ENCODE measurements around the gene PAPPA.
A peak's percentile ranks its signal among the peaks of the same experiment; 100 is the strongest.

The PAPPA gene

GRCh38 chr9:116202219-116202912 lies 48.8 kb downstream of the PAPPA start:
- Histone ChIP-seq H2BK120ac (ENCODE audit: low read depth, low read length) (no peak overlapping the region), H2BK5ac (ENCODE audit: low read length) (no peak overlapping the region), H2BK15ac (replicated peaks; ENCODE audit: low read depth) (no peak overlapping the region), H3K79me1 (ENCODE audit: low read length) (no peaks in the 10 kb centered on the region), H3K36me3 (ENCODE audit: control insufficient read depth, insufficient read depth, low read length) (no peaks in the 10 kb centered on the region), H4K5ac (ENCODE audit: low read length) (no peak overlapping the region), H3K56ac (ENCODE audit: low read length) (no peak overlapping the region), H3K18ac (ENCODE audit: low read length) (no peak overlapping the region), H3K4me2 (ENCODE audit: low read length) (no peak overlapping the region), H3K27me3 (ENCODE audit: insufficient read depth, low read length, poor library complexity) (no peaks in the 10 kb centered on the region), H3K27ac (ENCODE audit: low read depth, low read length) (no peak overlapping the region), H3K79me2 (ENCODE audit: control insufficient read depth, insufficient read depth, low read length) (no peaks in the 10 kb centered on the region), H2AK5ac (ENCODE audit: low read length) (no peak overlapping the region), H4K8ac (ENCODE audit: low read depth, low read length) (no peak overlapping the region), H3K23ac (ENCODE audit: low read length) (no peak overlapping the region), H3K4me3 (ENCODE audit: low read length) (no peak overlapping the region), H3K4ac (ENCODE audit: low read depth, low read length) (no peak overlapping the region), H3K9ac (ENCODE audit: low read length) (no peak overlapping the region), H3K4me1 (ENCODE audit: control insufficient read depth, low read depth, low read length) (no peaks in the 10 kb centered on the region)
- whole genome bisulfite sequencing (ENCODE audit: extremely low coverage, insufficient coverage, low lambda C conversion rate) = 100% methylated on average over 1 of the region's 5 CpGs
- no peak for DNase-seq

DNA sequence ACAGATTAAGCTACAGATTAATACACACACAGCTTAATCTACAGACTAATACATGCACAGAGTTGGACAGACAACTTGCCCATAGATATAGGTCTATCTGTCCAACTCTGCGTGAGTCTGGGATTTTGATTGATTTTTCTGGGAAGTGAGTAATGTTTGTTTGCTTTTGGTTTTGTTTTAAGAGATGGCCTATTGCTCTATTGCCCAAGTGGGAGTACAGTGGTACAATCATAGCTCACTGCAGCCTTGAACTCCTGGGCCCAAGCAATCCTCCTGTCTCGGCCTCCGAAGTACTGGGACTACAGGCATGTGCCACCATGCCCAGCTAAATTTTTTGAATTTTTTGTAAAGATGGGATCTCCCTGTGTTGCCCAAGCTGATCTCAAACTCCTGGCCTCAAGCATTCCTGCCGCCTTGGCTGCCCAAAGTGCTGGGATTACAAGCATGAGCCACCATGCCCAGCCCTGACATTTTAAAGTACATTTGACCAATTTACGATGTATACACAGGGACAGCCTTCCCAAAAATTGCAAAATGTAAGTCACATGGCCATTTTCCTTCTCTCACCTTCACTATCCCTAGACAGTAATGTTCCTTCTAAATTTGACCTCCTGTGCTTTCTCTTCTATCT lies 50.8 kb downstream of the PAPPA start:
- no CpG with 5 or more reads among the region's 5 CpGs for WGBS (ENCODE audit: extremely low coverage, insufficient coverage, low lambda C conversion rate)

DNA sequence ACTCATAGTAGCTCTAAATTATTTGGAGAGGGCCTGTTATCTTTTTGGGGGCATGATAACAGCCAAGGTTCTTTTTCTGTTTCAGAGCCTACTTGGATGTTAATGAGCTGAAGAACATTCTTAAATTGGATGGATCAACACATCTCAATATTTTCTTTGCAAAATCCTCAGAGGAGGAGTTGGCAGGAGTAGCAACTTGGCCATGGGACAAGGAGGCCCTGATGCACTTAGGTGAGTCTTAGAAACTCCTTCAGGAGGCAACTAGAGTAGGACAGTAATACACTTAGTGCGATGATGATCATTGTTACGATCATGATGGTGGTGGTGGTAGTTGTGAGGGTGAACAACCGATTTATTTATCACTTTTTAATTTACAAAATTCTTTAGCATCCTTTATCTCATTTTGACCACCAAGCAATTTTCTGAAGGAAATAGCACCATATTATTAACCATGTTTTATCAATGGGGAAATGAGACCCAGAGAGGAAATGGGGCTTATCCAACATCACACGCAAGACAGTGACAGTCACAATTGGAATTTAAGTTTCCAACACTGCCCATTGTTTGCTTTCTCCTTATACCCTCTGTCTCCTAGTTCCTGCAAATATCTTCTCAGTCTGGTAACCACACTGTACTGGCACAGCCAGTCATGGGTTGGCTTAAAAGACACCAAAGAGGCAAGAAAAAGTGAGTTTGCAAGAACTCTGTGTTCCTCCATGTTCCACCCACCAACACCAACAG lies 54.0 kb downstream of the PAPPA start:
- no CpG with 5 or more reads among the region's 4 CpGs for WGBS (ENCODE audit: extremely low coverage, insufficient coverage, low lambda C conversion rate)
- Histone ChIP-seq H3K4ac (ENCODE audit: low read depth, low read length) (no peak overlapping the region), H3K27me3 (ENCODE audit: insufficient read depth, low read length, poor library complexity) (no peaks in the 10 kb centered on the region), H3K23ac (ENCODE audit: low read length) (no peak overlapping the region), H3K9ac (ENCODE audit: low read length) (no peak overlapping the region), H3K56ac (ENCODE audit: low read length) (no peak overlapping the region), H2BK120ac (ENCODE audit: low read depth, low read length) (no peak overlapping the region), H3K4me3 (ENCODE audit: low read length) (no peak overlapping the region), H3K36me3 (ENCODE audit: control insufficient read depth, insufficient read depth, low read length) (no peaks in the 10 kb centered on the region), H3K4me2 (ENCODE audit: low read length) (no peak overlapping the region), H2BK15ac (replicated peaks; ENCODE audit: low read depth) (no peak overlapping the region), H2AK5ac (ENCODE audit: low read length) (no peak overlapping the region), H2BK5ac (ENCODE audit: low read length) (no peak overlapping the region), H3K79me2 (ENCODE audit: control insufficient read depth, insufficient read depth, low read length) (no peaks in the 10 kb centered on the region), H4K8ac (ENCODE audit: low read depth, low read length) (no peak overlapping the region), H3K4me1 (ENCODE audit: control insufficient read depth, low read depth, low read length) (no peaks in the 10 kb centered on the region), H4K5ac (ENCODE audit: low read length) (no peak overlapping the region), H3K79me1 (ENCODE audit: low read length) (no peaks in the 10 kb centered on the region), H3K18ac (ENCODE audit: low read length) (no peak overlapping the region), H3K27ac (ENCODE audit: low read depth, low read length) (no peak overlapping the region)
- no peak for DNase-seq

More for the DNA sequence above, 50.8 kb downstream of the PAPPA start:
- H4K8ac ChIP-seq (ENCODE audit: low read depth, low read length) = no peak overlapping the region
- no peak for DNase-seq
- H3K4ac ChIP-seq (ENCODE audit: low read depth, low read length) = no peak overlapping the region
- no peaks in the 10 kb centered on the region for H3K36me3 ChIP-seq (ENCODE audit: control insufficient read depth, insufficient read depth, low read length)
- H2BK5ac ChIP-seq (ENCODE audit: low read length) = no peak overlapping the region
- no peak overlapping the region for H2BK120ac ChIP-seq (ENCODE audit: low read depth, low read length)
- H3K27me3 ChIP-seq (ENCODE audit: insufficient read depth, low read length, poor library complexity) = no peaks in the 10 kb centered on the region
- H3K23ac ChIP-seq (ENCODE audit: low read length) = no peak overlapping the region
- no peak overlapping the region for H3K9ac ChIP-seq (ENCODE audit: low read length)
- no peak overlapping the region for H2AK5ac ChIP-seq (ENCODE audit: low read length)
- no peak overlapping the region for H3K4me3 ChIP-seq (ENCODE audit: low read length)
- H3K79me1 ChIP-seq (ENCODE audit: low read length) = no peaks in the 10 kb centered on the region
- no peak overlapping the region for H3K27ac ChIP-seq (ENCODE audit: low read depth, low read length)
- no peak overlapping the region for H3K4me2 ChIP-seq (ENCODE audit: low read length)
- no peaks in the 10 kb centered on the region for H3K79me2 ChIP-seq (ENCODE audit: control insufficient read depth, insufficient read depth, low read length)
- H3K4me1 ChIP-seq (ENCODE audit: control insufficient read depth, low read depth, low read length) = no peaks in the 10 kb centered on the region
- H2BK15ac ChIP-seq (replicated peaks; ENCODE audit: low read depth) = no peak overlapping the region
- no peak overlapping the region for H4K5ac ChIP-seq (ENCODE audit: low read length)
- no peak overlapping the region for H3K18ac ChIP-seq (ENCODE audit: low read length)
- no peak overlapping the region for H3K56ac ChIP-seq (ENCODE audit: low read length)

DNA sequence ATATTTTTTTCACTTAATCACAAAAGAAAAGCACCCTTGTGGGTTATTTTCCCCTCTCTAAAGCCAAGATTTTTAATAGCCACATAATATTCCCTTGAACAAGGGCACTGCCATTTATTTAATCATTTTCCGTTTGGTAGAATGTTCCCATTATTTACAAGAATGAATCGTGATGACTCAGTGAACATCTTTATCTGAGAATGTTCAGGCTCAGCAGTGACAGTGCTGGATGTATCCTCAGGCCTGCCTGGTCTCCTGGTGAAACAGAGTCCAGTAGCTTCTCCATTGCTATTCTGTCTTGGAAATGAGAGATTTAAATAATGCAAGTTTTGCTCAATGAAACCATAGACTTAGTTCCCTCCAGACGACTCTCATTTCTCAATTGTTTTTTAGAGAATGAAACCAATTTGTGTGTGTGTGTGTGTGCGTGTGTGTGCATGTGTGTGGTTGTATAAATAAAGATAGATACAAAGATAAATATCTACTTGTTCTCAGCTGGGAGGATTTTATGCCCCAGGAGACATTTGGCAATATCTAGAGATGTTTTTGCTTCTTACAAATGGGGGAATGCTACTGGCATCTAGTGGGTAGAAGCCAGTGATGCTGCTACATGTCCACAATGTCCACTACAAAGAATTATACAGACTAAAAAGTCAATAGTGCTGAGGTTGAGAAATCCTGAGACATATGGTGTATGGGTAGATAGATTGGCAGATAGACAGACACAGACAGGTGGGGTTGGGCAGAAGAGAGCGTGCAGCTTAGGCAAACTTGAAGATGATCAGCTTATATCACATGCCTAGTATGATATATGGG lies 55.0 kb downstream of the PAPPA start:
- Histone ChIP-seq H3K23ac (ENCODE audit: low read length) (no peak overlapping the region), H3K79me1 (ENCODE audit: low read length) (no peaks in the 10 kb centered on the region), H3K27ac (ENCODE audit: low read depth, low read length) (no peak overlapping the region), H4K5ac (ENCODE audit: low read length) (no peak overlapping the region), H2BK5ac (ENCODE audit: low read length) (no peak overlapping the region), H2BK120ac (ENCODE audit: low read depth, low read length) (no peak overlapping the region), H3K56ac (ENCODE audit: low read length) (no peak overlapping the region), H3K9ac (ENCODE audit: low read length) (no peak overlapping the region), H3K4me2 (ENCODE audit: low read length) (no peak overlapping the region), H2AK5ac (ENCODE audit: low read length) (no peak overlapping the region), H3K4me1 (ENCODE audit: control insufficient read depth, low read depth, low read length) (no peaks in the 10 kb centered on the region), H4K8ac (ENCODE audit: low read depth, low read length) (no peak overlapping the region), H3K4ac (ENCODE audit: low read depth, low read length) (no peak overlapping the region), H3K27me3 (ENCODE audit: insufficient read depth, low read length, poor library complexity) (no peaks in the 10 kb centered on the region), H3K4me3 (ENCODE audit: low read length) (no peak overlapping the region), H2BK15ac (replicated peaks; ENCODE audit: low read depth) (no peak overlapping the region), H3K18ac (ENCODE audit: low read length) (no peak overlapping the region), H3K36me3 (ENCODE audit: control insufficient read depth, insufficient read depth, low read length) (no peaks in the 10 kb centered on the region), H3K79me2 (ENCODE audit: control insufficient read depth, insufficient read depth, low read length) (no peaks in the 10 kb centered on the region)
- DNase-seq = no peak
- WGBS (ENCODE audit: extremely low coverage, insufficient coverage, low lambda C conversion rate) = no CpG with 5 or more reads among the region's 5 CpGs

GRCh38 chr9:116209414-116210116 lies 56.0 kb downstream of the PAPPA start:
- H3K4me1 ChIP-seq (ENCODE audit: control insufficient read depth, low read depth, low read length) = no peaks in the 10 kb centered on the region
- DNase-seq = peak; percentile 19
- H3K4ac ChIP-seq (ENCODE audit: low read depth, low read length) = no peak overlapping the region
- no CpG with 5 or more reads among the region's 1 CpG for WGBS (ENCODE audit: extremely low coverage, insufficient coverage, low lambda C conversion rate)
- no peak overlapping the region for H3K18ac ChIP-seq (ENCODE audit: low read length)
- H3K36me3 ChIP-seq (ENCODE audit: control insufficient read depth, insufficient read depth, low read length) = no peaks in the 10 kb centered on the region
- H3K79me1 ChIP-seq (ENCODE audit: low read length) = no peaks in the 10 kb centered on the region
- no peak overlapping the region for H2BK15ac ChIP-seq (replicated peaks; ENCODE audit: low read depth)
- peak overlapping the region; percentile 10 for H3K23ac ChIP-seq (ENCODE audit: low read length)
- no peak overlapping the region for H4K8ac ChIP-seq (ENCODE audit: low read depth, low read length)
- H3K27ac ChIP-seq (ENCODE audit: low read depth, low read length) = no peak overlapping the region
- no peak overlapping the region for H3K56ac ChIP-seq (ENCODE audit: low read length)
- no peak overlapping the region for H2BK5ac ChIP-seq (ENCODE audit: low read length)
- H2AK5ac ChIP-seq (ENCODE audit: low read length) = no peak overlapping the region
- no peak overlapping the region for H2BK120ac ChIP-seq (ENCODE audit: low read depth, low read length)
- H4K5ac ChIP-seq (ENCODE audit: low read length) = no peak overlapping the region
- no peak overlapping the region for H3K4me2 ChIP-seq (ENCODE audit: low read length)
- no peaks in the 10 kb centered on the region for H3K79me2 ChIP-seq (ENCODE audit: control insufficient read depth, insufficient read depth, low read length)
- H3K9ac ChIP-seq (ENCODE audit: low read length) = no peak overlapping the region
- no peaks in the 10 kb centered on the region for H3K27me3 ChIP-seq (ENCODE audit: insufficient read depth, low read length, poor library complexity)
- H3K4me3 ChIP-seq (ENCODE audit: low read length) = no peak overlapping the region

Data from mesendoderm (in vitro differentiated cells).